Stimulated activated CD8-positive, alpha-beta memory T cell treated with anti-CD3 and anti-CD28 coated beads, Interleukin-15, amount 100 ng/mL, for 4 hours (primary cell): ENCODE data around the gene EXOC6B.

Source experiments
- DNase-seq, 2 donors: peaks; one replicate each; pipeline ENCODE4 v3.0.0-alpha.2; 2020; ENCODE audit warnings: low read depth in 2 of 2

Gene EXOC6B

DNA sequence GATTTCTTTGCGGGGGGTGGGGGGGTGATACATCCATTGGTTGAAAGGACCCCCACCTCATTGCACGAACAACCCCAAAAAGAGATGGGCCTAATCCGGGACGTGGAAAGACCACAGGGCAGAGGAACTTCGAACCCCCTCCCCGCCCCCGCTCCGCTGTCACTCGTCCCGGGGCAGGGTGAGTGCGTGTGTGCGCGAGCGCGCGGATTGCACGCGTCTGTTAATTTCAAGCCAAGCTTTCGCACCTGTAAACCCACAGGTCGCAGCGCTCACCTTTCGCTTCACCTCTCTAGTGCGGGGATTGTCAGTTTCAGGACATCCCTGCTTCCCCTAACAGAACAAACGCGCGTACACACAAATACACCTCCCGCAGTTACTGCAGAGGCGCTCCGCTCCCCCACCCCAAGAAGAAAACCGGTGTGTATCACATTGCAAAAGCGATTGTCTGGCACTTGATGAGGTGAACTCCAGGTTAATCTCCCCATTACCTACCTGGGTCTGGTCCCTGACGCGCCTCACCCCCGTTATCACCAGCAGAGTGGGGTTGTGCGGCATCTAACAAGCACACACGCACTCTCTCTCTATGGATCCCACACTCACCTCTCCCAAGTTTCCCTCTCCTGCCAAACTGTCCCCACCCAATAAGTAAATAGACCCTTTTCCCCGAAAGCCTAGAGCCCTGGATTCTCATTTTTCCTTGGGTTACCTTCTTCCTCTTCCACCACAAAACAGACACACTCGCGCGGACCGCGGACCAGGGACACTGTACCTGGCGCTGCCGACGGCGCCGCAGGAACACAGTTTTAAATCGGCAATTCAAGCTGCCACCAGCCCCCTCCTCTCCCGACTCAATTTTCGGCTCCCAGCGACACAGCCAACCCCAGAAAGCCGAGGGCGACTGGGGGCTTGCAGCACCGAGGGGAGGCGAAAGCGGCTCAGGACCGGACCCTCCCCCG, 679.2 kb downstream of the EXOC6B start:
- no peak for DNase-seq

DNA sequence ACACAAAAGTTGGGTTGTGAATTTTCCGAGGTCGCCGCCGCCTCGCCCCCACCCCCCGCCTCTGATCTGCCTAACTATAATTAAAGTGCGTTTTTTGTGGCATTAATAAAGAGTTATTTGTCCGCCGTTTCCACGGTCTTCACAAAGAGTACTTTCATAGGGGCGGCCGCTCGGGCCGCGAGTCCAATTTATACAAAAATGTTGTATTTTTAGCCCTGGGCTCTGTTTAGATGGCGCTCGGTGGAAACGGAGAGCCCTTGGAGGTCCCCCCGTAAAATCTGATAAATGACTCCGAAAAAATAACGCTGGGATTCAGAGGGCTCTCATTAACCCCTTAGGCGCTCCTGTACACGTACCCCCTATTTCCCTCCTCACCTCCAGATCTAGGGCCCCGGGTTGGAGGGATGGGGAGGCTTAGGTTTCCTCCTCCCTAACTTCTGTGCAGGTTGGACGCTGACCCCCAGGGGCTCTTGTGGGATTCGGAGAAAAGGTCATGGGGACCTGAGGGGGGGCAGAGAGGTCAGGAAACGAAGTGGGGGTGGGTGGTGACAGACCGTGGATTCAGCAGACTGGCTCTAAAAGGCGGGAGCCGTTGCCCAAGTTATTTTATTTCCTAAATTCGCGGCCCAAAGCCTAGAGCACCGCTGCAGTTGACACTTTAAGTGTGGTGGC, 680.0 kb downstream of the EXOC6B start:
- DNase-seq: no peak

DNA sequence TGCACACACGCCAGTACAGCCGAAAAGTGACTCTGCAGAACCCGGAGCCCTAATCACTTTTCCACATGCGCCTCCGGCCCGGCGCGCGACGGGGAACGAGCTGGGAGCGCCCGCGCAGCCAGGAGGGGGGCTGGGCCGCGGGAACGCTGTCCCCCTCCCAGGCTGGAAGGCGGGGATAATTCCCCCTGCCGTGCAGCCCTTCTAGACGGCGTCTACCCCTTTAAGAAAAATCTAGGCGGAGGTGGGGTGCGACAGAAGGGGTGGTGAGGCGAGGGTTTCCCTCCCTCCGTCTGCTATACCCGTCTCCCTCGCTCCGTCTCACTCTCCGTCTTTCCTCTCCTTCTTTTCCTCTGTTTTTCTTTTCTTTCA, 680.6 kb downstream of the EXOC6B start:
- DNase-seq: no peak

DNA sequence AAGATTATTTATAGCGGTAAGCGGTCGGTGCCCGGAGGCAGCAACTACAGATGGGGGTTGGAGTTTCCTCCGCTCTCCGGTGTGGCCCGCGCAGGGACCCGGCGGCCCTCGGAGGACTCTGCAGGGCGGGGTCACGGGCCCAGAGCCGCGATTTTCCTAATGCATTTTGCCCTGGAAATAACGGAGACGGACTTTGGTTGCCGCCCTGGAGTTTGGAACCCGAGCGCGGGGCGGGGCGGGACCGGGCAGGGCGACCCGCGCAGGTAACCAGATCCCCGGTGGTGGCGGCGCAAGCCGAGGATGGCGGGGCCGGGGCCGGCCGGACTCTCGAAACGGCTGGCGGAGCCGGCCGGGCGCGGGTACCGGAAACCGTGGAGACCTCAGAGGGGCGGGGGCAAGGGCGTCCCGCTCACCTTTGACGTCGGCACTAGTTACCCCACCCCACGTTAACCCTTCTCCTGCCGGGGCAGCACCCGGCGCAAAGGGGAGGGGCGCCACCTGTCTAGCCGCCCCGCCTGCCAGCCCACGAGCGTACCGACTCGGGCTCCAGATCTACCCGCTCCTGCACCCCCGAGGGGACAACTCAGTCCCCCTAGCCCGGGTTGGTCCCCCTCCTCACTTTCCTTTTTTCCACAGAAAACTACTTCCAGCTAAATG, 681.1 kb downstream of the EXOC6B start:
- DNase-seq: no peak

DNA sequence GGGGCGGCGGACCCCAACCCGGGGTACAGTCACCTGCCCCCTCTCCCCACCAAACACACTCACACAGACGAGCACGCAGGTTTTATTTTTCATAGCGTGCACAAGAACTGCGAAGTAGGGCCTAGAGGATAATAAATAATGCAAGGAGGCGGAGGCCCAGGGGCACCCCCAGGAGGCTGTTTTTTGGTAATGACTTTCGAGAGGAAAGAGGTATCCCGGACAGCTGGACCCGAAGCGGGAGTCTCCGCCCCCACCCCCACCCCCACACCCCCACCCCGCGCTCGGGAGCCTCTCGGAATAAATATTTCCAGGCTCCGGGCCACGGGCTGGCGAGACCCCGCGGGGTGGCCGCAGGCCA, 681.6 kb downstream of the EXOC6B start:
- DNase-seq: no peak

DNA sequence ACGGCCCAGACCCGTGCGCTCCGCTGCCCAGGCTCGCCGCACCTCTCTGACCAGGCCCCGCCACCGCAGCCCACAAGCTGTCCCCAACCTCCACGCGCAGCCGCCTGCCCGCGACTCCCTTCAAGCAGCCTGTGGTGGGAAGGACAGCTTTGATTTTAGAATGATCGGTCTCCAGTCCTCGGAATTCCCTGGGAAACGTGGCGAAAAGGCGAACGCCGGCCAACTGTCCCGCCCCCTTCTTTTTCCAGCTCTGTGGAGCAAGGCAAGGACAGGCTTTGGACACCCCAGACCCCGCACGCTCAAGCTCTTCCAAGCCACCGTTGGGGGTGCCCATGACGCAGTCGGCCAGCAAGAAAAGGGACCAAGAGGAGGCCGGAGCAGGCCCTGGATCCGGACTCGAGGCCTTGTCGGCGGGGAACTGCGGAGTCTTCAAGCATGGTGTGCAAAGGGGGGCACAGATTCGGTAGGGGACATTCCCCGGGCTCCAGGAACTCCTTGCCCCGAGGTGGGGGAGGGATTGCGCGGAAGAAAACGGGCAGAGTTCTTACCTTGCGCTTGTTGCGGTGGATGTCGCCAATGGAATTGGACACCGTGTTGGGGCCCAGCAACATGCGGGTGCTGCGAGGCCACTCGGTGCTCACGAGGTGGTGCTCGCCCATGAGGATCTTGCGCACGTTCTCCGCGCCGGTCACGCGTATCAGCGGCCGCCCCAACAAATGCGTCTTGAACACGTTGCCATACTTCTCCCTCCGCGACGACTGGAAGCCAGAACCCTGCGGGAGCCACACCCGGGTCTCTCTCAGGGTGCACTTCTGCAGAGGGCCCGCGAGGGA, 682.2 kb downstream of the EXOC6B start:
- DNase-seq: no peak

DNA sequence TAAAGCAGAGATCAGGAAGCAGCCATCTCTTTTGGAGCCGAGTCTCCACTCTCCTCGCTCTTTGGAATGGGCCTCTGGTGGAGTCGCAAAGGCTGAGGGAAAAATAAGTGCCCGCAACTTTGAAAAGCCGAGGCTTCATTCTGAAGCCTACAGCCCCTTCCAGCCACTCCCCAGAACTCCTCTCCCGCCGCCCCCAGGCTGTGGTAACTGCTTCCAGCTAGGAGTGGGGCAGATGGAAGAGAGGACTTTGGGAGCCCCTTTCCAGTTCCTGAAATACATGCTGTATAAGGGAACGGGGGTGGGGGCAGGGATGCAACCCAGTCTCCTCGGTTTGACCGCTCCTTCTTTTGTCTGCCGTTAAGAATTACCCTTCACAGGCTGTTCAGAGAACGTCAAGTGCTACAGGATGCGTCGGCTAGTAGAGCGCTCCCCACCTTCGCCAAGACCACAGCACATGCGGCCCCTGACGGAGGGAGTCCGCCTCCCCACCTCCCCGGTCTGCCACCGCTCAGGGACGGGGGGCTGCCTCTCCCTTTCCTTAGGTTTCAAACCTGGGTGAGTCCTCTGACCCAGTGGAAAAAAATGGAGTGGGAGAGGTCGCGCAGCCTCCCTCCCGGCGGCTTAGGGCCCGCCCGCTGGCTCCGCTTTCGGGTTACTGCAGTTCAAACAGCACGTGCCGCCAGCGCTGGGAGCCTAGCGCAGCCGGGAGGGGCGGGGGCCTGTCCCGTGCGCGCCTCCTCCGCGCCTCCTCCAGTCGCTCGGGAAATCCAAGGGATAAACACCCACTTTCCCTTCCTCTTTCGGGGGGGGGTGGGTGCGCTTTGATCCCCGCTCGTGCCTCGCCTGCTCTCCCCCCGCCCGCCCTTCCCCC, 683.0 kb downstream of the EXOC6B start:
- no peak for DNase-seq

DNA sequence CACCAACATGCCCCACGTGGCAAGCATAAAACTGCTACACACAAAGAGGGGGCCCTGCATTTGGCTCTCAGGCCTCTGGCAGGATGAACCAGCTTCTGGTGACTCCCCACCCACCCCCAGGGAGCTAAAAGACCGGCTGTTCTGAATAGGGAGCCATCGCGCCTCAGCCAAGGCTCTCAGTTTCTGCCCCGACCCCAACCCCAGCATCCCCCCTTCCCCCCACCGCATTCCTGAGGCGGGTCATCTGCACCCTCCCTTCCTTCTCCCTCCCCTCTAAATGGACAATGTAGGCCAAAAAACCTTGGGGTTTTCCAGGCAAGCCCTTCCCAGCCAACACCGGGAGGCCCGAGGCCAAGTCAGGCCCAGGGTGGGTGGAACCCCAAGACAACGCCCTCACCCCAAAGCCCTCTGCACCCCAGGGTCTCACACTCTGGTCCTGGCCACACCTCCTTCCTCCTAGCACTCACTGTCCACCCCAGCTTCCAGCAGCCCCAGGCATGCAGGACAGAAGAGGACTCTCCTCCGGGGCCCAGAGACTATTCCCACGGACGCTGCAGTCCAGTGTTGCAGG, 683.9 kb downstream of the EXOC6B start:
- DNase-seq: no peak

DNA sequence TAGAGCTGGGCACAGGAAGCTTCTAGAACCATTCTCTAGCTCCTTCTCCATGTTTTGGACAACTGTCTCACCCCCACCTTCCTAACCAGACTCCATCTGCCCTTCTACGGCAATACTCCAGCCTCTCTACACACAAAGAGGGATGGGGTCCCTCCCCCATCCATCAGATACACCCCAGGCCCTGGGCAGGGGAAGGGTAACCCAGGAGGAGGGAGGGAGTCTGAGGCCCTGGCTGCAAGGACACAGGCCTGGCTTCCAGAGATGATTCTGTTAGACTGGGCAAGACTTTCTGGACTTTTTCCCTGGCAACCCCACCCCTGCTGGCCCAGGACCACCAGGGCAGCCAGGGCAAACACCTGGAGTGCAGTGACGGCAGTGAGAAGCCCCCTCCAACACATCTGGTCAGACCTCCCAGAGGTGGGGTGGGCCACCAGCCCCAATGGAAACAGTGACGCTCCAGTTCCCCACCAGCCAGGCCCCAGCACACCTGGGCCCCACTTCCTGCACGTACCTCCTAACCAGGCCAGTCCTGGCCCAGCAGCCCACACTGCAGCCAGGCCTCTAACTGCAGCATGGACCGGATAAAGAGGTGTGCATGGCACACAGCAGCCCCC, 684.7 kb downstream of the EXOC6B start:
- no peak for DNase-seq

DNA sequence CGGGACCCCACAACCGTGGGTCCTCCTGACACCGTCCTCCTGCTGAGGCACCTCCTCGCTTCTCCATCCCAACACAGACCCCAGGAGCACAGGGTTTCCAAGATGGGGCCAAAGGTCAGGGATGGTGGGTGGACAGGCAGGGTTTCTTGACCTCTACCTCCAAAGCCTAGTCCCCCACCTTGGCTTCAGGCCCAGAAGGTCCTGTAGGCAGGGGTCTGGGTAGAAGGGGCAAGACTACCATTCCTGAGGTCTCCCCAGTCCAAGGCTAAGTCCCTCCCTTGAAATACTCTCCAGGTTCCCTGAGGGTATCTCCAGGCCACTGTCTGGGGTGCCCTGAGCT, 685.2 kb downstream of the EXOC6B start:
- DNase-seq: no peak

DNA sequence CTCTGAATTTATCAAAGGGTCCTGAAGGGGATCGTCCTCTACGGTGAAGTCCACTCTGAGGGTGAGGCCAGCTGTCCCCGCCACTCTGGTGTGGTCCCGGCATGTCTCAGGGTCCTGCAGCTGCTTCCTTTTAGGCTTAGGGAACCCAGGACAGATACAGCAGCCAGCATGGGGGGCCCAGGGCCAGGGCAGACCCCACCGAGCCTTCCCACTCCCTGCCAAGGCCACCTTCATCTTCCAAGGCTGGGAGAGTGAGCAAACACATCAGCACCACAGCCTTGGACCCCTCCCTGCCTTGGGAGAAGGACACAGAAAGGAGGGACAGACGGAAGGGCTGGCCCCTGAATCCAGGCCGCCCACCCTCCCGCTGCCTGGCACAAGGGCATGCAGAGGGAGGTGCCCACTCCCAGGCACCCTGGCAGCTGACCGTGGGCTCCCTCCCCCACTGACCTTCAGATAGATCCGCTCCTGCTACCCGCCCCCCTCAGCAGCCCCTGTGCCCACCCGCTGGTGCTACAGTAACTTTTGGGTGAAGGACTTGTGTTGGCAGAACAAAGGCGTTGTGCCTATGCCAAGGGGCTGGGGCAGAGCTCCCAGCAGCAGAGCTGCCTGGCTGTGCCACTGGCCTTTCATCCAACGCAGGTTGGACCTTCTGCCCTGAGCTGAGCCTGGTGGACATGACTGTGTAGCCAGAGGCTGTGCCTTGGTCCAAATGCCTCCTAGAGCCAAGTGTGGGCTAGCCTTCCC, 685.8 kb downstream of the EXOC6B start:
- no peak for DNase-seq

DNA sequence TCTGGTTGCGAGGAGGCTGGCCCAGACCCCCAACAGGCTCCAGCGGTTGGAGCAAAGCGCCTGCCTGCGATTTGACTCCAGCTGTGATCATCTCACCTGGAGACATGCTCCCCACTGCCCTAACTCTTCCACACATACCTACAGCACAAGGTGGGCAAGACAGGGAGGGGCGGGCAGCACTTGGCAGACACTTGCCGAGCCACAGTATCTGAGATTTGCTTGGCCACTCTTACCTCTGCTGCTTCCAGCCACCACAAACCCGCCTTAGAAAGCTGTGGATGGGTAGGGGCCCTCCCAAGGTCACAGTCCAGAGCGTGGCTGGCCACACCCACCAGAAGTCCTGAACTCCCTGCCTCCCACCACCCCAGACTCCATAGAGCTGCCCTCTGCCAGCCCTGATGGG, 686.4 kb downstream of the EXOC6B start:
- no peak for DNase-seq

DNA sequence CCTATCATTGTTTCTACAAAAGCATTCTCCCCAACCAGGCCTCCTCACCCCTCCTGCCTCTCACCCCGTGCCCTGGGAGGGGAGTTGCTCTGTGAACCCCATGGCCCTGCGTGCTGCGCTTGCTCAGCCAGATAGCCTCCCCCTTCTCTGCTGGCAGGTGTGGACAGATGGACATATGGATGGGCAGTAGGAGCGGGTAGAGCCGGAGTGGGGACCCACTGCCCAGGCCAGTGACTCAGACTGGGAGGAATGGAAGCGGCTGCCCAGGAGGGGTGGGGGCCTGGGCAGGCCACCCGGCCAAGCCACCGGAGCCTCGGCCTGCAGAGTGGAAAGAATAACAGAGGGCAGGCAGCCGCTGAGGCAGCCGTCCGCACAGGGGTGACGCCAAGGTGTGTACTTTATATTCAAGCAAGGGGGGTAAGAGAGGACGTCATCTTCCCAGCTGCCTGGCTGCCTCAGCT, 686.9 kb downstream of the EXOC6B start:
- DNase-seq: no peak

DNA sequence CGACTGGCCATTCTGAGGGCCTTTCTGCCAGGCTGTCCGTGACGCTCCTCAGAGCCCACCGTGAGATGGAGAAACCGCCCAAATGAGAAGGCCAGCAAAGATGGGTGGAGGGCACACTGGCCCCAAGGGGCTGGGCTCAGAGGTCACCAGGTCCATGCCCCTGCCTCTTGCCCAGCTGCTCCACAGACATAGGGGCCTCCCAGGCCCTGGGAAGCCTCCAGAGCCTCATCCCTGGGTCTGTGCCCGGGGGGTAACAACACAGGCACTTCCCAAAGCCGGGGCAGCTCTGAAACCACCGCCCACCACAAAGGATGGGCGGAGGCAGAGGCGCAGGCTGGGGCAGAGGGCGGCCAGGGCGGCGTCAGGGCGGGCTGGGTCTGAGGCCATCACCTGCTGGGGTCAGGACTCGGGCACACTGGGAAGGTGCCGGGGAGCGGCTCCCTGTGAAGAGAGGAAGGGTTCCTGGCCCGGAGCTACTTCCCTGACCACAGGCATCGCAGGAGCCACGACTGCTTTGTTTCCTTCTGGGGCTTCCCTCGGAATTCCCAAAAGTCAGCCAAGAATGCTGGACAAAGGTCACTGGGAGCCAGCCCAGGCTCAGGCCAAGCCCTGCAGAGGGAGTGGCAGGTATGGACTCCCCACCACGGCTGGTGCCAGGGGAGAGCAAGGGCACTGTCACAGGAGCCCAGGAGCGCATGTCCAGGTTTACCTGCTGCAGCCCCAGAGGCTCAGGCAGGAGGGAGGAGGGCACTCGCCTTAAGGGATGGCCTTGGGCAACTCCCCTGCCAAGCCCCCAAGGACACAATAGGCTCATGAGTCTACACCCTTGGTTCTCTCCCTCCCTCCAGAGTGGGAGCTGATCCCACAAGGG, 687.6 kb downstream of the EXOC6B start:
- no peak for DNase-seq

DNA sequence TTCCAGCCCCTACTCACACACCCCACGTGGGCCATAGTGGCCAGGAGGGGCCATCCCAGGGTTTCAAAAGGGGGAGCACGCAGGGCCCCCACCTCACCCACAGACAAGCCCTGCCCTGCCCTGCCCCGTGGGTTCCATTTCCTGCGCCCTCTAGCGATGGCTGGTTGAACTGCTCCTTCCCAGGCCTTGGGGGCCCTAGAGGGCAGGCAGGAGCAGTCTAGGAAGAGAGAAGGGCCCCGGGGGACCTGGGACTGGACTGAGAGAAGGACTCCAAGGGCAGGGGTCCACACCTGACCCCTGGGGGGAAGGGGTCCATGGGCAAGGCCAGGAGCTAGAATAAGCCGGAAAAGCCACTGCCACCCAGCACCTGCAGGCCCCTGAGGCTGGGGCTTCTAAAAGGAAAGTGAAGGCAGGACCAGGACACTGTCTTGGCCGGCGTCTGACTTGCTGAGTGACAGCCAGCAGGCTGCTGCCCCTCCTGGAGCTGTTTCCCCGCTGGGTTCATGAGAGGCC, 688.3 kb downstream of the EXOC6B start:
- peak in 1 of 2 donors; percentile 30 for DNase-seq

DNA sequence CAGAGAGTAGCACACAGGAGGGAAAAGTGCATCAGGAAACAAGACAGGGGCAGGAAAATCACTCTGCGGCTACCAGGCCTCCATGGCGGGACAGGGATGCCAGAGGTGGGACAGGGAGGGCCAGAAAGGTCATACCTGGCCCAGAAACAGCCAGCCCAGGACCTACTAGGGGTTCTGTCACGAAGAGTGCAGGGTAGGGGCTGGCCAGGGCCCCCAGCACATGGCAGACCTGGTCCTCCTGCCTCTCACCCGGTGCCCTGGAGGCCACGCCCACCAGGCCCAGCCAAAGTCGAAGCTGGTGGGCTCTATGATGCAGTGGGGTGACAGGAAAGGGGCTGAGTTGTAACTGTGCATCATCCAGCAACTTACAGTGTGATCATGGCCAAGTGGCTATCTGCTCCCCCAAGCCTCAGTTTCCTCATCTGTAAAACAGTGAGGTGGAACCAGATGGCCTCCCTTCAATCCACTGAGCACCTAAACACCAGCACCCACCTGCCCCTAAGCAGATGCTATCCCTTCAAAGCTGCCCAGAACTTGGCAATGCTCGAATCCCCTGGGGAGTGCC, 688.8 kb downstream of the EXOC6B start:
- no peak for DNase-seq

DNA sequence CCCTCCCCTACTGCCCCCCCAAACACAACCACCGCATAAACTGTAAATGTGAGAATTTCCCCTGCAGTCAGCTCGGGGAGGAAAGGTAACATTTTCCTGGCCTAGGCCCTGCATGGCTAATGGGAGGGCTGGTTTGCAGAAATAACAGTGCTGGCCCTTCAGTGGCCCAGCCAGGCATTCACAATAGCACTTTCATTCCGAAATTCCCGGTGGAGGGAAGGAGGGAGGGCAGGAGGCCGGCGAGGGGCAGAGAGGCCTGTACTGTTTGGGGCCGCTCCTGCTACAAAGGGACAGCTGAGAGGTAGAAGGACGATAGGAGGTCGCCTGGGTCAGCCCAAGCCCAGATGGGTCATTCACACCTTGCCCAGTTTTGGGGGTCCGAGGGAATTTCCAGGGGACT, 689.5 kb downstream of the EXOC6B start:
- DNase-seq: no peak

DNA sequence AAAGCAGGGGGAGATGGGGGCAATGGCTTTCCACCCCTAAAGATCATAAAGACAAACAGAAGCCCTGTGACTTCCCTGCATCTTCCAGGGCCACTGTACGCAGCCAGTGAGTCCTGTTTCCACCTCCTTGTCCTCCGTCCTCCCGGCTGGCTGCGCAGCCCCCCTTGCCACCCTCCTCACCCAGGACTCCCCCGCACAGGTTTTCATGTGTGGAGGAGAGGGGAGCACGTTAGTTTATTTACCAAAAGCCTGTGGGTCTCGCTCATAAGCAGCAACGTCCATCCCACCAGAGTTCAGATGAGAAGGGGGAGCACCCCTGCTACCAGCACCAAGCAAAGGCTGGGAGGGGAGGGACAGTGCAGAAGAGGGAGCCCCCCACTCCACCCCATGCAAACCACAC, 689.9 kb downstream of the EXOC6B start:
- no peak for DNase-seq
